SK-N-SH (cell line): ENCODE results near the gene HDAC7. TPM values are rescaled to one million over a fixed set of nuclear protein-coding genes. Genes with fewer than 3 reads are reported as not detected.

Experiments
- CTCF ChIA-PET: fragments of 300-600, 350-600 bp; formaldehyde crosslinking; extraction: SDS; loops from one replicate; lab custom pipeline; 2021; lab: Yijun Ruan, JAX
- POLR2A ChIA-PET: fragments of 350-600 bp; sonication (Branson Sonifier 250); formaldehyde crosslinking; extraction: SDS; loops from one replicate; lab custom pipeline; 2020; ENCODE audit warnings: antibody characterized with exemption, inconsistent platforms; lab: Yijun Ruan, JAX
- DNase-seq: peaks from one replicate; pipeline ENCODE4 v3.0.0; 2012
- H2AFZ ChIP-seq: fragments of 200-600 bp; sonication (generic); 2 replicates; pipeline ENCODE4 v1.8.1; 2016; ENCODE audit warnings: antibody characterized with exemption, mild to moderate bottlenecking, low read depth
- H3F3A ChIP-seq: fragments of 200-600 bp; sonication (generic); replicated peaks from 2 replicates; pipeline ENCODE3; 2016; ENCODE audit warnings: antibody characterized with exemption, mild to moderate bottlenecking; ENCODE audit not compliant: insufficient read depth
- H3K27ac ChIP-seq, 2 experiments: fragments of 200-500 bp in 1 of 2; fragments of 200-600 bp in 1 of 2; sonication (Bioruptor generic) in 1 of 2; sonication (generic), shearing (Covaris generic) in 1 of 2; 2 replicates each; pipeline versions ENCODE4 v1.5.1 to v1.6.1; 2014 to 2016; ENCODE audit warnings: low read depth in 2 of 2, inconsistent platforms in 1 of 2, low read length in 1 of 2, mild to moderate bottlenecking in 1 of 2, mixed read lengths in 1 of 2
- H3K27me3 ChIP-seq: fragments of 200-600 bp; sonication (generic), shearing (Covaris generic); 2 replicates; pipeline ENCODE4 v1.6.1; 2016; ENCODE audit warnings: mixed run types; ENCODE audit not compliant: insufficient read depth
- H3K36me3 ChIP-seq, 2 experiments: fragments of 200-500 bp in 1 of 2; fragments of 200-600 bp in 1 of 2; sonication (Bioruptor generic) in 1 of 2; sonication (generic) in 1 of 2; replicated peaks in 1 of 2; 2 replicates each; pipeline versions ENCODE3 to v1.5.1; 2014 to 2016; ENCODE audit warnings: low read length in 1 of 2, mild to moderate bottlenecking in 1 of 2; ENCODE audit not compliant: insufficient read depth in 2 of 2, control insufficient read depth in 1 of 2
- H3K4me1 ChIP-seq, 2 experiments: fragments of 200-500 bp in 1 of 2; fragments of 200-600 bp in 1 of 2; sonication (Bioruptor generic) in 1 of 2; sonication (generic), shearing (Covaris generic) in 1 of 2; 2 replicates each; pipeline versions ENCODE4 v1.5.1 to v1.6.1; 2014 to 2016; ENCODE audit warnings: low read depth in 1 of 2, low read length in 1 of 2, mixed run types in 1 of 2; ENCODE audit not compliant: insufficient read depth in 2 of 2, control insufficient read depth in 1 of 2
- H3K4me2 ChIP-seq: fragments of 200-600 bp; sonication (generic), shearing (Covaris generic); 2 replicates; pipeline ENCODE4 v1.6.1; 2017; ENCODE audit warnings: mixed run types
- H3K4me3 ChIP-seq, 2 experiments: fragments of 200-500 bp in 1 of 2; fragments of 200-600 bp in 1 of 2; sonication (Bioruptor generic) in 1 of 2; sonication (generic), shearing (Covaris generic) in 1 of 2; 2 replicates each; pipeline versions ENCODE4 v1.5.1 to v1.8.1; 2014 to 2016; ENCODE audit warnings: low read depth in 2 of 2, inconsistent platforms in 1 of 2, low read length in 1 of 2, mild to moderate bottlenecking in 1 of 2, mixed read lengths in 1 of 2, moderate library complexity in 1 of 2
- H3K79me2 ChIP-seq: fragments of 200-600 bp; sonication (generic); 2 replicates; pipeline ENCODE4 v1.8.1; 2017; ENCODE audit warnings: mild to moderate bottlenecking; ENCODE audit not compliant: insufficient read depth
- H3K9ac ChIP-seq: fragments of 200-600 bp; sonication (generic); 2 replicates; pipeline ENCODE4 v1.6.1; 2017; ENCODE audit warnings: mixed run types
- H3K9me2 ChIP-seq: fragments of 200-600 bp; sonication (generic); 2 replicates; pipeline ENCODE4 v1.6.1; 2017; ENCODE audit warnings: mixed run types
- H3K9me3 ChIP-seq: fragments of 200-600 bp; sonication (generic); 2 replicates; pipeline ENCODE4 v1.6.1; 2017; ENCODE audit warnings: mixed run types, mild to moderate bottlenecking, moderate library complexity
- H4K20me1 ChIP-seq: fragments of 200-600 bp; sonication (generic); 2 replicates; pipeline ENCODE4 v1.6.1; 2017; ENCODE audit warnings: mild to moderate bottlenecking, mixed run types; ENCODE audit not compliant: insufficient read depth
- CHD2 ChIP-seq: fragments of 150-350 bp; IDR thresholded peaks from 2 replicates; pipeline ENCODE4 v1.6.1; 2018; ENCODE audit warnings: low read length; ENCODE audit not compliant: partially characterized antibody
- ELF1 ChIP-seq: IDR thresholded peaks from 2 replicates; pipeline ENCODE4 v1.4.0; 2012
- EP300 ChIP-seq, 2 experiments: IDR thresholded peaks; 2 replicates each; pipeline versions ENCODE4 v1.4.0 to v1.6.1; 2012; ENCODE audit warnings: borderline replicate concordance in 1 of 2, low read depth in 1 of 2, low read length in 1 of 2
- FOXJ3 ChIP-seq: sonication (generic); formaldehyde crosslinking; IDR thresholded peaks from 2 replicates; pipeline ENCODE4 v1.5.1; 2020; ENCODE audit warnings: mild to moderate bottlenecking, missing genetic modification reagents
- GABPA ChIP-seq: IDR thresholded peaks from 2 replicates; pipeline ENCODE4 v1.4.0; 2012; ENCODE audit warnings: low read depth, mild to moderate bottlenecking
- IRF3 ChIP-seq: fragments of 150-350 bp; IDR thresholded peaks from 2 replicates; pipeline ENCODE4 v1.6.1; 2016; ENCODE audit warnings: mild to moderate bottlenecking, low read depth, low read length
- JUND ChIP-seq: IDR thresholded peaks from 2 replicates; pipeline ENCODE4 v1.4.0; 2012
- MAX ChIP-seq: IDR thresholded peaks from 2 replicates; pipeline ENCODE4 v1.4.0; 2012; ENCODE audit warnings: low read depth
- POLR2AphosphoS5 ChIP-seq: IDR thresholded peaks from 2 replicates; pipeline ENCODE4 v1.6.1; 2012; ENCODE audit warnings: low read depth, low read length
- RAD21 ChIP-seq: IDR thresholded peaks from 2 replicates; pipeline ENCODE4 v1.6.1; 2012; ENCODE audit warnings: mild to moderate bottlenecking, low read length
- RFX5 ChIP-seq: IDR thresholded peaks from 2 replicates; pipeline ENCODE4 v1.6.1; 2012; ENCODE audit warnings: mild to moderate bottlenecking, improper control_type of control experiment, low read length
- SIN3A ChIP-seq: IDR thresholded peaks from 2 replicates; pipeline ENCODE4 v1.6.1; 2012; ENCODE audit warnings: low read depth, mild to moderate bottlenecking, low read length, moderate library complexity, borderline replicate concordance
- SMC3 ChIP-seq: IDR thresholded peaks from 2 replicates; pipeline ENCODE4 v1.6.1; 2012; ENCODE audit warnings: low read depth, low read length, improper control_type of control experiment
- TAF1 ChIP-seq: IDR thresholded peaks from 2 replicates; pipeline ENCODE4 v1.6.1; 2012; ENCODE audit warnings: low read depth, mild to moderate bottlenecking, low read length, moderate library complexity, borderline replicate concordance
- TCF12 ChIP-seq: IDR thresholded peaks from 2 replicates; pipeline ENCODE4 v1.4.0; 2012
- TEAD4 ChIP-seq: IDR thresholded peaks from 2 replicates; pipeline ENCODE4 v1.4.0; 2012; ENCODE audit warnings: mild to moderate bottlenecking, borderline replicate concordance; ENCODE audit not compliant: insufficient read depth
- USF1 ChIP-seq: IDR thresholded peaks from 2 replicates; pipeline ENCODE4 v1.4.0; 2012; ENCODE audit warnings: low read depth, borderline replicate concordance
- WGBS: methylation state at CpG from one replicate; pipeline ENCODE4 v1.1.6; 2017; ENCODE audit warnings: low lambda C conversion rate; 5-methylcytosine and 5-hydroxymethylcytosine counted together
- polyA plus RNA-seq, 3 experiments: library from polyadenylated mRNA; depleted of rRNA; stranded (reverse); fragments of >200 nt; gene quantifications; 2 replicates each; pipeline ENCODE4 v1.2.3, GENCODE V29; 2012
- TF ChIP-seq, protein P1 (sequence below): fragments of 150-350 bp; IDR thresholded peaks from 2 replicates; pipeline ENCODE4 v1.6.1; 2017; ENCODE audit warnings: antibody characterized with exemption, low read length, low read depth, borderline replicate concordance
- TF ChIP-seq, protein P2 (sequence below): IDR thresholded peaks from 2 replicates; pipeline ENCODE4 v1.4.0; 2012; ENCODE audit warnings: low read depth, borderline replicate concordance

HDAC7 gene
- polyA plus RNA-seq, 1 of the 3 experiments (the other 2 are of a cell fraction): 51.0 TPM

DNA sequence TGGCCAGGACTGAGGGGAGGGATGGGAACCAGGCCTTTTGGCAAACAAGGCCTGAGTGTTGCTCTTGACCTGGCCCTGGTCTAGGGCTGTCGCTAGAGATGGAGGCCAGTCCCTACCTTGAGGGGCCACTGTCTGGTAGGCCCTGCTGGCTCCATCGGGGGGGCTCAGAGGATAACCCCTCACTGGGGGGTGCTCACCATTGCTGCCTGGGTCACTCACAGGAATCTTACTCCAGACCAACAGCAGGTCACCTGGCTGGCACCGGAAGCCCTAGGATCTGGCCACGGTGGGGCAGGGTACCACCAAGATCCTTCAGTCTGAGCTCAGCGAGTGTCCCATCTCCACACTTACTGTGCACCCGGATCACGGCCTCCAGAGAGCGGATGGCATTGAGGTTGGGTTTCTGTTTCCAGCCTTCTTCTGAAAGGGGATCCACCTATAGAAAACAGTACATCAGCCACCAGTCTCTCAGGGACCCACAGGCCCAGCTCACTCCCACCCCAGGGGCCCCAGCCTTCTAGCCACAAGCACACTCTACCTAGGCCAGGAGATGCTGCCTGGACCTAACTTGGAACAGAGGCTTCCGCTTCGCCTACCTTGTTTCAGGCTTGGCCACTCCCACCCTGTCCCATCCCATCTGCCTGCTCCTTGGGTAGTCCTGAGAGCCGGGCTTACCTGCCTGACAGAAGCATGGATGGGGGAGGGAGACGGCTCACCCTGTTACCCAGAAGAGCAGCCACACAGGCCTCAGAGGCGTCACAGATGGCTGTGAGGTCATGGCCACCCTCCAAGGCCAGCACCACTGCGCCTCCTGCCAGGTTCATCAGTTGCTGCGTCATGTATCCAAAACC is 34.4 kb downstream of the HDAC7 start:
- Histone ChIP-seq H3K4me1 (peaks cover 0 to 5% of the 10 kb centered on the region in 2 experiments; a peak in 1 of 4 replicates), H3K9ac (no peak overlapping the region), H2AFZ (no peak overlapping the region), H3F3A (peaks cover 16% of the 10 kb centered on the region), H3K9me2 (no peaks in the 10 kb centered on the region), H3K27ac (no peak overlapping the region), H3K27me3 (no peaks in the 10 kb centered on the region), H3K36me3 (peaks cover 36 to 75% of the 10 kb centered on the region in 2 experiments), H3K4me3 (no peak overlapping the region), H4K20me1 (no peaks in the 10 kb centered on the region), H3K79me2 (no peaks in the 10 kb centered on the region), H3K4me2 (no peak overlapping the region), H3K9me3 (no peaks in the 10 kb centered on the region)
- DNase-seq: no peak
- 92% methylated on average over 6 of the region's 15 CpGs for WGBS
- POLR2A ChIA-PET: no interaction called here
- TF ChIP-seq TAF1: no peak
- TF ChIP-seq SIN3A: no peak
- no peak for TF ChIP-seq MAX
- no peak for TF ChIP-seq GABPA
- no peak for TF ChIP-seq EP300 (IDR thresholded peaks at IDR 0.05; ENCODE audit: borderline replicate concordance in 1 of 2, low read depth in 1 of 2, low read length in 1 of 2)
- no peak for TF ChIP-seq POLR2AphosphoS5
- no peak for TF ChIP-seq TCF12
- no peak for TF ChIP-seq CHD2
- TF ChIP-seq USF1: no peak
- TF ChIP-seq JUND: no peak
- no peak for TF ChIP-seq IRF3
- TF ChIP-seq SMC3: no peak
- no peak for TF ChIP-seq RFX5
- no peak for TF ChIP-seq TEAD4
- TF ChIP-seq, protein P1, sequence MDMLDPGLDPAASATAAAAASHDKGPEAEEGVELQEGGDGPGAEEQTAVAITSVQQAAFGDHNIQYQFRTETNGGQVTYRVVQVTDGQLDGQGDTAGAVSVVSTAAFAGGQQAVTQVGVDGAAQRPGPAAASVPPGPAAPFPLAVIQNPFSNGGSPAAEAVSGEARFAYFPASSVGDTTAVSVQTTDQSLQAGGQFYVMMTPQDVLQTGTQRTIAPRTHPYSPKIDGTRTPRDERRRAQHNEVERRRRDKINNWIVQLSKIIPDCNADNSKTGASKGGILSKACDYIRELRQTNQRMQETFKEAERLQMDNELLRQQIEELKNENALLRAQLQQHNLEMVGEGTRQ: no peak
- no peak for TF ChIP-seq FOXJ3 (CRISPR knock-in tag)
- TF ChIP-seq, protein P2, sequence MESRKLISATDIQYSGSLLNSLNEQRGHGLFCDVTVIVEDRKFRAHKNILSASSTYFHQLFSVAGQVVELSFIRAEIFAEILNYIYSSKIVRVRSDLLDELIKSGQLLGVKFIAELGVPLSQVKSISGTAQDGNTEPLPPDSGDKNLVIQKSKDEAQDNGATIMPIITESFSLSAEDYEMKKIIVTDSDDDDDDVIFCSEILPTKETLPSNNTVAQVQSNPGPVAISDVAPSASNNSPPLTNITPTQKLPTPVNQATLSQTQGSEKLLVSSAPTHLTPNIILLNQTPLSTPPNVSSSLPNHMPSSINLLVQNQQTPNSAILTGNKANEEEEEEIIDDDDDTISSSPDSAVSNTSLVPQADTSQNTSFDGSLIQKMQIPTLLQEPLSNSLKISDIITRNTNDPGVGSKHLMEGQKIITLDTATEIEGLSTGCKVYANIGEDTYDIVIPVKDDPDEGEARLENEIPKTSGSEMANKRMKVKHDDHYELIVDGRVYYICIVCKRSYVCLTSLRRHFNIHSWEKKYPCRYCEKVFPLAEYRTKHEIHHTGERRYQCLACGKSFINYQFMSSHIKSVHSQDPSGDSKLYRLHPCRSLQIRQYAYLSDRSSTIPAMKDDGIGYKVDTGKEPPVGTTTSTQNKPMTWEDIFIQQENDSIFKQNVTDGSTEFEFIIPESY: no peak
- no peak for TF ChIP-seq ELF1
- no peak for TF ChIP-seq RAD21
- CTCF ChIA-PET: interaction anchor here (0.7 to 22.9 kb wide), 7 partner anchors 8 to 70 kb away, joined by 3 to 458 read pairs (median 5); no protein-coding TSS in a partner anchor
